ENCODE results near the gene SEZ6.

- TF ChIP-seq POLR2AphosphoS5 (IDR thresholded peaks at IDR 0.05): no peak
- no peak for TF ChIP-seq POLR2A (IDR thresholded peaks at IDR 0.05)
- TF ChIP-seq, protein P1, sequence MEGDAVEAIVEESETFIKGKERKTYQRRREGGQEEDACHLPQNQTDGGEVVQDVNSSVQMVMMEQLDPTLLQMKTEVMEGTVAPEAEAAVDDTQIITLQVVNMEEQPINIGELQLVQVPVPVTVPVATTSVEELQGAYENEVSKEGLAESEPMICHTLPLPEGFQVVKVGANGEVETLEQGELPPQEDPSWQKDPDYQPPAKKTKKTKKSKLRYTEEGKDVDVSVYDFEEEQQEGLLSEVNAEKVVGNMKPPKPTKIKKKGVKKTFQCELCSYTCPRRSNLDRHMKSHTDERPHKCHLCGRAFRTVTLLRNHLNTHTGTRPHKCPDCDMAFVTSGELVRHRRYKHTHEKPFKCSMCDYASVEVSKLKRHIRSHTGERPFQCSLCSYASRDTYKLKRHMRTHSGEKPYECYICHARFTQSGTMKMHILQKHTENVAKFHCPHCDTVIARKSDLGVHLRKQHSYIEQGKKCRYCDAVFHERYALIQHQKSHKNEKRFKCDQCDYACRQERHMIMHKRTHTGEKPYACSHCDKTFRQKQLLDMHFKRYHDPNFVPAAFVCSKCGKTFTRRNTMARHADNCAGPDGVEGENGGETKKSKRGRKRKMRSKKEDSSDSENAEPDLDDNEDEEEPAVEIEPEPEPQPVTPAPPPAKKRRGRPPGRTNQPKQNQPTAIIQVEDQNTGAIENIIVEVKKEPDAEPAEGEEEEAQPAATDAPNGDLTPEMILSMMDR (IDR thresholded peaks at IDR 0.05): no peak
- TF ChIP-seq EP300 (IDR thresholded peaks at IDR 0.05): no peak
Measured at GRCh38 chr17:29038085-29038795, 32.4 kb upstream of the SEZ6 start.
